Ishikawa (cell line): ENCODE measurements around the gene RABGEF1.

Source experiments
- CEBPB ChIP-seq: IDR thresholded peaks from 2 replicates; pipeline ENCODE4 v1.6.1; 2012
- EP300 ChIP-seq: IDR thresholded peaks from 2 replicates; pipeline ENCODE4 v1.6.1; 2012; ENCODE audit warnings: borderline replicate concordance
- MAX ChIP-seq: IDR thresholded peaks from 2 replicates; pipeline ENCODE4 v1.6.1; 2012
- REST ChIP-seq: IDR thresholded peaks from 2 replicates; pipeline ENCODE4 v1.6.1; 2012; ENCODE audit warnings: low read depth, mild to moderate bottlenecking

- TF ChIP-seq MAX (no peak), REST (no peak), EP300 (no peak), CEBPB (no peak)
These were observed 8.1 kb upstream of the RABGEF1 start for GRCh38 chr7:66732439-66732838.
